Effector CD8-positive, alpha-beta T cell (primary cell): ENCODE data around the gene PCF11.
A peak's percentile ranks its signal among the peaks of the same experiment; 100 is the strongest.

Source experiments
- DNase-seq: peaks from one replicate; lab custom pipeline; 2025; lab: John Stamatoyannopoulos, UW

PCF11 gene

DNA sequence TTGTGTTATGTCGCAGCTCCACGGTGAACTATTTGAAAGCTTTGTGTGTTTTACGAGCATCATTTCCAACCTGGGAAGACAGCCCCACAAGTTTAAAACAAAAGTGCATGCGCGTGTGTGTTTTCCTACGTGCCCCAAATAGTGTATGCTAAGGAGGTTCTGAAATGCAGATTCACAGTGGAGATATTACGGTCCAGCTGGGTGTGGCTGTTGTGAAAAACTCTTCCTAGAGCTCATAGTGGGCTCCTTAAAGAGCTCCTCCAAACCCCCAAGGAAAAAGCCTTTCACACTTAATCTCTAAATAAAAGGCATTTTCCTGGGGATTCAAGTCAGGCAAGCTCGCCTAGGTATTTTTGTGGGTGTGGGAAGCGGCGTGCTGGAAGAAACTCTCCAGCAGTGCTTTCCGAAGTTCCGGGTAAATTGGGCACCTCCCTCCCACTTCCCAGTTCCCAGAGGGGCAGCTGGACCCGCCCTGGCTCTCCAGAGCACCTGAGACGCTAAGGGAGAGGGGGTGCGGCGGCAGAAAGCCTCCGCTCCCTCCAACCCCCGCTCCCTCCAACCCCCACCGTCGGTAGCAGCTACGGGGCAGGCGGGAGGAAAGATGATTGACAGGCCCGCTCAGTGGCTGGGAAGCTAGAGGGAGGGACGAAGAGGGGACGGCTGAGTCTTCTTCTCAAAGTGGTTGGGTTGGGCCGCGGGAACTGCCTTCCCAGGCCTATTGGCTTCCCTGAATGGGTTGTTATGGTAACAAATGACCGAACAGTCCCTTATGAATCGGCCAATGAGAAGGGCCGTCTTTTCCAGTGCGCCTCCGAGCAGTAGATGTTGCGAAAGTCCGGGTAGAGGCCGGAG, 561 bp upstream of the PCF11 start:
- peak; percentile 95 for DNase-seq

- peak; percentile 33 for DNase-seq
Measured at GRCh38 chr11:83157594-83158356, 844 bp downstream of the PCF11 start.

DNA sequence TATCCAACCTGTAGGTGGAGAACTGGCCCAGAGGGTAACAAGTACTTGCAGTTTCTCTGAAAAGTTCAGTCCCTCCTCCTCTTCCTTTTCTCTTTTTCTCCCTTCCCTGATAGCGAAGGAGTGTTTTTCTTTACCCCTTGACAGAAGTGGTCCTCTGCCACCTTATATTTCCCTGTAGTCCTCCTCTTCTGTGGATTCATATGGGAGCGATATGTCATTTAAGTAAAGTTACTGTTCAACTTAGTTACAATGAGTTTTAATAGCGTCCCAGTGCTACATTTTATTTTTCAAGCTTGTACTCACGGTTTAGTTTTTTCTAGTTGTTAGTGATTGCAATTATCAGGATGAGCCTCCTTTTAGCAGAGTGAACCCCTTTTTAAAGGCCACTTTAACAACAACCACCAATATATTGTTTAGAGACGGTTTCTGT, 1.4 kb downstream of the PCF11 start:
- DNase-seq, result no peak

DNA sequence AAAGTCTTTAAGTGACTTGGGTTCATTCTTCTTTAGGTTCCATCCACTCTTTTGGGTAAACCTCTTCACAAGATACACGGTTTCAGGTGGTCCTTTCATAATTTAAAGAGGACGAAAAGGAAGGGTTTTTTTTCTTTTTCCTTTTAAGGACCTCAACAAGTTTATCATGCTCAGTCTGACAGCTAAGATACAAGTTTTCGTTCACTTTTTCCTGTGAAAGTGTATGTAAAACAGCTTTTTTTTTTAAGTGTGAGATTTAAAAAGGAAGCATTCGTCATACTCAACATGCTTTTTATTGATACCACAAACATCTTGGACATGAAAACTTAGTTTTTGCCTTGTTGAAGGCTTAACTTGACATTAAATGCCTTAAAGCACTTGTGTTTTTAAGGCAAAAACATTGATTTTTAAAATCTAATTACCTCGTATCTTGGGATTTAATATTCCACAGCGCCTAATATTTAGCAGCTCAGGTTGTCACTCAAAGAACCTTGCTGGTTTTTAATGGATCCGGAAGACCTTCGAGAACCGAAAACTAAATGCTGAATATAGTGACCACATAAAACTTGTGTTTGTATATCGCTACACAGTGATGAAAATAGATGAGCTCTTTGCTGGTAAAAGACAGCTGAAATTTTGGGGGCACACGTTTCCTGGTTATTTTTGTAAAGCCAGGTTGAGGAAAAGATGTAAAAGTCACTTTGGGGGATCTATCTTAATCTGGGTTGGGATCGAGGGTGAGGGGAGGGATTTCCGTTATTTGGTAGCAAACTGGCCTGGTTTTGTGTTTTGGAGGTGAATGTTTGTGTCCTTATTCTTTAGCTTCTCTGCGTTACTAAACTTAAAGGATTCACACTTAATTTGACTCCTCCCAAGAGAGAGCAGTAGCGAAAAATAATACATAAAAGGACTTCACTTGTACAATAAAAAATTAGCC, 2.3 kb downstream of the PCF11 start:
- no peak for DNase-seq

GRCh38 chr11:83159902-83160865, 3.3 kb downstream of the PCF11 start:
- no peak for DNase-seq

- no peak for DNase-seq
Measured at GRCh38 chr11:83161610-83162199, 4.8 kb downstream of the PCF11 start.

DNA sequence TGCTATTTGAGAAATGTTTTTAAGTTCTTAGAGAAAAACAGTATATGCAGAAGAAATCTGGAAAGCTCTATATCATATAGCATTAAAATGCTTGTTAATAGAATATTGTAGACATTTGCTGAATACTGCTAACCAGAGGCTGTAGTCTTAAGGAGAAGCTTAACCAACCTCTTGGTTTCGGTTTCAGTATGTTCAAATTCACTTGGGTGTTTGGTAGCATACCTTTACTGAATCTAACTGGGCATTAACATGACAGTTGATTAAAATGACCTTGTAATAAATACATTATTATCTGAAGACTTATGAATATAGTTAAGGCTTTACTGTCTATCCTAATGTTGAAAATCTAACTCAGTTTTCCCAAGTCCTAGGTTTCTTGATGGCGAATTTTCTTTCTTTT, 5.4 kb downstream of the PCF11 start:
- no peak for DNase-seq

- DNase-seq, result no peak
Measured at GRCh38 chr11:83166193-83166866, 9.4 kb downstream of the PCF11 start.

DNA sequence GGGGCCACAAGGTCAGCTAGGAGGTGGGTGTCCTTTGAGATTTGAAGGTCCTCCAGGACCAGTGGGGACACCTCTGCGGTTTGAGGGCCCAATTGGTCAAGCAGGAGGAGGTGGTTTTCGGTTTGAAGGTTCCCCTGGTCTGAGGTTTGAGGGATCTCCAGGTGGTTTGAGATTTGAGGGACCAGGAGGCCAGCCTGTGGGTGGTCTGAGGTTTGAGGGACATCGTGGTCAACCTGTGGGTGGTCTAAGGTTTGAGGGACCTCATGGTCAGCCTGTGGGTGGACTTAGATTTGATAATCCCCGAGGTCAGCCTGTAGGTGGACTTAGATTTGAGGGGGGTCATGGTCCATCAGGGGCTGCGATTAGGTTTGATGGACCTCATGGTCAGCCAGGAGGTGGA, 11.8 kb downstream of the PCF11 start:
- no peak for DNase-seq

DNA sequence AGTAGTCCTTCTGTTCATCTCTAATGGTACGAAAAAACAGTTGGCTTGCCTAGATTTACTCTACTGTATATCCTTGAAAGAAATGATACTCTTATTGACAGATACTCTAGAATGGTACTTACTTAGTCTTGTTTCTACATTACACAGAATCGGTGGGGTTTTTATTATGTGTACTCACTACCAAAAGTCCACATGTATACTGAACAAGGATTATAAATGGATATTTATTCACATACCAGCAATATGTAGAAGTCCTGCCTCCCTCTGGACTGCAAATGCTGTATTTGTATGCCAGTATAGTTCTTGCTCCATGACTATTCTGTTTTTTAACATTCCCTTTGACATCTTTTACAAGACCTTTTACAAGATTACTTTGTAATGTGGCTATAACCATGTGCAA, 13.9 kb downstream of the PCF11 start:
- no peak for DNase-seq

- no peak for DNase-seq
Measured at GRCh38 chr11:83172551-83172950, 15.6 kb downstream of the PCF11 start.

DNA sequence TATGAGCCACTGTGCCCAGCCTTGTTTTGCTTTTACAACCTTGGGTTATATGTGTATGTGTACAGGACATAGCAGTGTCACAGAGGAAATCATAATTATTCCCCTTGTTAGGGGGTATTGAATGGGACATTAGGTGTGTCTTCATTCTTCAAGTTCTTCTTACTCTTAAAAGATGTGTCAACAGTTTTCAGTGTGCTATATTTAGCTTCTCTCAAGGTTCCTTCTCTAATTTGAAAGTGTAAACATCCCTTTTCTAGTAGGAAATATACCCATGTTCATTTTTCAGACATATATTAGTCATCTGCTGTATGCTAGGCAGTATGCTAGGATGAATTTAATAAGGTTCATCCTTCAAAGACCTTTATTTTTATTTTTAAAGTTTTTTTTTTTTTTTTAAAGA, 17.1 kb downstream of the PCF11 start:
- no peak for DNase-seq

DNA sequence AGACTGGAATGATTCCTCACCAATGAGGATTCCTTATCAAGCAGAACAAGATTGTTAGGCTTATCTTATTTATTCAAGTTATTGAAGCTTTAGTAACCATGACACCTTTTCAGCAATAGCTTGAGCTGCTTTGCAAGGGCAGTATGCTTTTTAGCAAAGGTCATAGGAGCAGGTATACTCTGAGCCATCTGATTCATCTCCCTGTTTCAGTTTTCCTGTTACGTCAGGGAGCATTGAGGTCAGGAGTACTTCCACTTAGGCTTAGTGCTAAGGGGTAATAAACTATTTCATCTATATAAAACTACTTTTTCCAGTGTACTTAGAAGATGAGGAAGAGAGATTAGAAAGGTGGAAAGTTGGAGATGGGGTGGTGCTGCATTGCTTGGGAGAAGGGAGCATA, 18.9 kb downstream of the PCF11 start:
- DNase-seq, result no peak

DNA sequence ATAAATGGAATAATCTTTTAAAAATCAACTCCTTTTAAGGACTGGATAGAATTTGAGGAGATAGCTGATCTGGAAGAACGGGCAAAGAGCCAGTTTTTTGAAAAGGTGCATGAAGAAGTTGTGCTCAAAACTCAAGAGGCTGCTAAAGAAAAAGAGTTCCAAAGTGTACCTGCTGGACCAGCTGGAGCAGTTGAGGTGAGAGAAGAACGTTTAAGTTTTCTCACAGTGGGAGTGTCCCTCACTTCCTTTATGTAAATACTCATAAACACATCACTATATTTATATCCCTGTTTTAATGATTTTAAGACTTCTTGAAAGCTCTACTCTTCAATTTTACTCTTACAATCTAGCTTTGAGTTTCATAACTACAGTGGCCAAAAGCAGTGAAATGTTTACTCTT, 24.9 kb downstream of the PCF11 start:
- no peak for DNase-seq

DNA sequence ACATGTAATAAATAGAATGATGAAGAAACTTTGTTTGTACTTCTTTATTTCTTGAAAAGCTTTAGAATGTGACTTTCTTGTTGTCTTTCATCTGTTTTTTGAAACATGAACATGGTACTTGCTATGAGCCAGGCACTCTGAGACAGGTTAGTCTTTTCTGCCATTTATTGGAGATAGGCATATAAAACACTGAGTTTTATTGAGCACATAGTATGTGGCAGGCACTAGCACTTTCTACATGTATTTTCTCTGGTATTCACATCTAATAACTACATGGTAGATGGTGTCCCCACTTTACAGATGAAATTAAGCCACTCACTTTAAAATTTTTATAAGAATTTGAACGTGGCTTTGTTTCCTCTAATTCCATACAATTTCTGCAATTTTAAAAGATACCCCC, 28.8 kb downstream of the PCF11 start:
- no peak for DNase-seq

GRCh38 chr11:83187465-83187864, 30.5 kb downstream of the PCF11 start:
- no peak for DNase-seq

- no peak for DNase-seq
Measured at GRCh38 chr11:83191491-83191890, 34.6 kb downstream of the PCF11 start.

DNA sequence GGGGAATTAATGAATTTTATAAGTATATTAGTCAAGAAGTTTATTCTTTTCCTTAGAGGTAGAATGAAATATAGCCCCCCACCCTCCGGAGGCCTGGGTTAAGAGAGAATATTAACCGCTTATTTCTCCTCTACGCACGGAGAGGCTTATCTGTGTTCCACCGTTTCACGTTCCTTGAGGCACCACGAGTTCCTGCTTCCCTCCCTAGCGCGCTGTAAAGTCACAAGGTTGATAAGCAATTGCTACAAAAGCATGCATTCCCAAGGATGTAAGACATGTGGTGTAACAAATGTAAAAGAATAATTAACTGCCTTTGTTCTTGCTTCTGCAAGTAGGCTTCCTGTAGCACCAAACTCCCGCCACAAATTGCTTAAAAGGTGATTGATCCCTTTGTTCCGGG, 35.1 kb downstream of the PCF11 start:
- no peak for DNase-seq

- DNase-seq, result no peak
Measured at GRCh38 chr11:83192606-83193245, 35.8 kb downstream of the PCF11 start.
